IPS DF 4.7 (cell line): ENCODE data around the gene PKIG.
"Not testable (repeated sequence)": the region's sequence is repeated elsewhere in the genome, so short reads cannot be mapped to it uniquely, and the experiment has no call there.

Experiments used
- DNase-seq: peaks from one replicate; pipeline ENCODE4 v3.0.0-alpha.2; 2013; ENCODE audit warnings: low spot score; ENCODE audit errors: extremely low read depth

Gene PKIG

GRCh38 chr20:44640522-44640921, 58.1 kb downstream of the PKIG start:
- no peak for DNase-seq

- DNase-seq: no peak
Observed at GRCh38 chr20:44641325-44641724, 58.9 kb downstream of the PKIG start.

GRCh38 chr20:44642203-44643153, 60.1 kb downstream of the PKIG start:
- no peak for DNase-seq

- DNase-seq: no peak
Observed at GRCh38 chr20:44643154-44643519, 60.8 kb downstream of the PKIG start.

- DNase-seq: no peak
Observed at GRCh38 chr20:44643596-44644229, 61.3 kb downstream of the PKIG start.

- DNase-seq: no peak
Observed at GRCh38 chr20:44644230-44644617, 61.8 kb downstream of the PKIG start.

- no peak for DNase-seq
Observed at GRCh38 chr20:44644667-44645131, 62.3 kb downstream of the PKIG start.

GRCh38 chr20:44646023-44646640, 63.8 kb downstream of the PKIG start:
- no peak for DNase-seq

- DNase-seq: no peak
Observed at GRCh38 chr20:44646641-44647274, 64.4 kb downstream of the PKIG start.

- no peak for DNase-seq
Observed at GRCh38 chr20:44648068-44648467, 65.7 kb downstream of the PKIG start.

GRCh38 chr20:44648579-44648978, 66.2 kb downstream of the PKIG start:
- DNase-seq: no peak

- DNase-seq: no peak
Observed at GRCh38 chr20:44649126-44649525, 66.7 kb downstream of the PKIG start.

- DNase-seq: no peak
Observed at GRCh38 chr20:44649976-44650375, 67.6 kb downstream of the PKIG start.

- DNase-seq: no peak
Observed at GRCh38 chr20:44650771-44651433, 68.5 kb downstream of the PKIG start.

- no peak for DNase-seq
Observed at GRCh38 chr20:44651434-44651683, 69.0 kb downstream of the PKIG start.

GRCh38 chr20:44651684-44652423, 69.5 kb downstream of the PKIG start, which contains the start of gene ADA:
Gene ADA, minus strand, starts transcription at chr20:44651699. Its CDS starts 92 bp downstream, at chr20:44651607.
- no peak for DNase-seq

- DNase-seq: no peak
Observed at GRCh38 chr20:44653546-44653945, 71.2 kb downstream of the PKIG start.

- not testable (repeated sequence) for DNase-seq
Observed at GRCh38 chr20:44654210-44654609, 71.8 kb downstream of the PKIG start.

GRCh38 chr20:44656448-44656847, 74.1 kb downstream of the PKIG start:
- no peak for DNase-seq

- no peak for DNase-seq
Observed at GRCh38 chr20:44657875-44658274, 75.5 kb downstream of the PKIG start.

GRCh38 chr20:44658810-44659209, 76.4 kb downstream of the PKIG start:
- DNase-seq: no peak
